Caco-2 (cell line): Measurements from ENCODE around the gene FCAMR. TPM values are rescaled to one million over a fixed set of nuclear protein-coding genes. Genes with fewer than 3 reads are reported as not detected.

Source experiments
- BruUV-seq: library from RNA; stranded (reverse); fragments of 400-500 nt; replicated peaks from 2 replicates; lab custom pipeline; 2021; lab: Mats Ljungman, UMichigan
- CTCF ChIA-PET: fragments of 300-600 bp; sonication (Branson Sonifier 250); formaldehyde crosslinking; loops from one replicate; lab custom pipeline; 2022; ENCODE audit warnings: antibody characterized with exemption; lab: Charles Lee
- POLR2A ChIA-PET: fragments of 300-600 bp; sonication (Branson Sonifier 250); formaldehyde crosslinking; loops from one replicate; lab custom pipeline; 2022; ENCODE audit warnings: antibody characterized with exemption; lab: Charles Lee
- DNase-seq, 2 experiments: peaks; one replicate each; pipeline versions ENCODE4 v3.0.0 to v3.0.0-alpha.2; 2020 to 2022
- H3K27me3 ChIP-seq: replicated peaks from 2 replicates; pipeline ENCODE4 v1.6.0; 2011; ENCODE audit warnings: low read length; ENCODE audit not compliant: control insufficient read depth, insufficient read depth
- H3K36me3 ChIP-seq: 2 replicates; pipeline ENCODE4 v1.5.1; 2011; ENCODE audit warnings: low read length; ENCODE audit not compliant: control insufficient read depth, insufficient read depth
- H3K4me1 ChIP-seq: fragments of 250-450 bp; sonication (Bioruptor Pico); 2 replicates; pipeline ENCODE4 v1.5.1; 2020; ENCODE audit warnings: mild to moderate bottlenecking
- H3K4me3 ChIP-seq: 2 replicates; pipeline ENCODE4 v1.5.1; 2011; ENCODE audit warnings: low read depth, mild to moderate bottlenecking, control low read depth, low read length
- H3K9me3 ChIP-seq: fragments of 250-450 bp; sonication (Bioruptor Pico); 2 replicates; pipeline ENCODE4 v1.5.1; 2020; ENCODE audit warnings: mild to moderate bottlenecking, moderate library complexity
- H3K27ac Mint-ChIP-seq: one replicate; pipeline ENCODE4 v1.8.0; 2022; ENCODE audit warnings: mixed read lengths; ENCODE audit not compliant: unreplicated experiment
- H3K27me3 Mint-ChIP-seq: one replicate; pipeline ENCODE4 v1.8.0; 2022; ENCODE audit warnings: mixed read lengths; ENCODE audit not compliant: insufficient read depth, unreplicated experiment
- H3K36me3 Mint-ChIP-seq: one replicate; pipeline ENCODE4 v1.8.0; 2022; ENCODE audit warnings: mild to moderate bottlenecking, mixed read lengths; ENCODE audit not compliant: insufficient read depth, unreplicated experiment
- H3K4me1 Mint-ChIP-seq: one replicate; pipeline ENCODE4 v1.8.0; 2022; ENCODE audit warnings: low read depth, mixed read lengths; ENCODE audit not compliant: unreplicated experiment
- H3K4me3 Mint-ChIP-seq: one replicate; pipeline ENCODE4 v1.8.0; 2022; ENCODE audit warnings: mild to moderate bottlenecking, moderate library complexity, mixed read lengths; ENCODE audit not compliant: unreplicated experiment
- H3K9me3 Mint-ChIP-seq: one replicate; pipeline ENCODE4 v1.8.0; 2022; ENCODE audit warnings: mixed read lengths; ENCODE audit not compliant: unreplicated experiment
- intact Hi-C: fragments of 100-400 bp; cut with micrococcal nuclease; formaldehyde crosslinking; loops from one replicate; pipeline ENCODE4 v1.10.0; 2022; ENCODE audit not compliant: unreplicated experiment
- total RNA-seq: library from RNA; stranded (reverse); gene quantifications from 2 replicates; pipeline ENCODE4 v1.2.3, GENCODE V29; 2022
- TF ChIP-seq, protein P1 (sequence below), 2 experiments: fragments of 200-600 bp in 1 of 2; IDR thresholded peaks; 1 replicate in 1 of 2; 2 replicates in 1 of 2; pipeline versions ENCODE4 v1.5.1 to v1.8.0; 2011 to 2022; ENCODE audit warnings: antibody characterized with exemption in 1 of 2, control low read depth in 1 of 2, inconsistent platforms in 1 of 2, low read depth in 1 of 2, low read length in 1 of 2, mild to moderate bottlenecking in 1 of 2, moderate library complexity in 1 of 2; ENCODE audit not compliant: insufficient read depth in 1 of 2, severe bottlenecking in 1 of 2, unreplicated experiment in 1 of 2

Gene FCAMR
- total RNA-seq, 1 experiment from 2014 or later, result 0.18 TPM

DNA sequence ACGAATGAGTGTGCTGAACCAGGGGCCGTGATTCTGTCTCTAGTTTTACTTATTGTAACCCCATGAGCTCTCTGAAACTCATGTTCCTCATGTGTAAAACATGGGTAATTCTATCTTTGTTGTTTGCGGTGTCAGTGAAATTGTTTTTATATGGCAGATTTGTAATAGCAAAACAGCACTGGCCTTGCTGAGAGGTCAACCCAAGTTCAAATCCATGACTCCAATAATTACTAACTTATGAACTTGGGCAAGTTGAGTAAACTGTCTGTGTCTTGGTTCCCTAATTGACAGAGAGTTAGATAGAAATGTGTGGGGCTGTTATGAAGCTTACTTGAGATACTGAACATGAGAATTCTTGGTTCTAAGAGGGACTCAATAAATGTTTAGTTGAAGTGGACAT lies 44.5 kb upstream of the FCAMR start:
- H3K27me3 ChIP-seq, result no peaks in the 10 kb centered on the region
- intact Hi-C loops, result no loop called here
- Mint-ChIP-seq H3K36me3 (no peaks in the 10 kb centered on the region), H3K27ac (no peak overlapping the region), H3K4me1 (peaks cover 17% of the 10 kb centered on the region), H3K9me3 (no peaks in the 10 kb centered on the region), H3K4me3 (no peak overlapping the region), H3K27me3 (no peaks in the 10 kb centered on the region)
- TF ChIP-seq, protein P1, sequence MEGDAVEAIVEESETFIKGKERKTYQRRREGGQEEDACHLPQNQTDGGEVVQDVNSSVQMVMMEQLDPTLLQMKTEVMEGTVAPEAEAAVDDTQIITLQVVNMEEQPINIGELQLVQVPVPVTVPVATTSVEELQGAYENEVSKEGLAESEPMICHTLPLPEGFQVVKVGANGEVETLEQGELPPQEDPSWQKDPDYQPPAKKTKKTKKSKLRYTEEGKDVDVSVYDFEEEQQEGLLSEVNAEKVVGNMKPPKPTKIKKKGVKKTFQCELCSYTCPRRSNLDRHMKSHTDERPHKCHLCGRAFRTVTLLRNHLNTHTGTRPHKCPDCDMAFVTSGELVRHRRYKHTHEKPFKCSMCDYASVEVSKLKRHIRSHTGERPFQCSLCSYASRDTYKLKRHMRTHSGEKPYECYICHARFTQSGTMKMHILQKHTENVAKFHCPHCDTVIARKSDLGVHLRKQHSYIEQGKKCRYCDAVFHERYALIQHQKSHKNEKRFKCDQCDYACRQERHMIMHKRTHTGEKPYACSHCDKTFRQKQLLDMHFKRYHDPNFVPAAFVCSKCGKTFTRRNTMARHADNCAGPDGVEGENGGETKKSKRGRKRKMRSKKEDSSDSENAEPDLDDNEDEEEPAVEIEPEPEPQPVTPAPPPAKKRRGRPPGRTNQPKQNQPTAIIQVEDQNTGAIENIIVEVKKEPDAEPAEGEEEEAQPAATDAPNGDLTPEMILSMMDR (IDR thresholded peaks at IDR 0.05; ENCODE audit: insufficient read depth in 1 of 2, low read depth in 1 of 2, low read length in 1 of 2, severe bottlenecking in 1 of 2, unreplicated experiment in 1 of 2), result no peak
- no peak for DNase-seq
- H3K4me3 ChIP-seq, result no peak overlapping the region
- no TSS peak for BruUV-seq
- POLR2A ChIA-PET, result interaction anchor here (0.6 kb wide), 1 partner anchor 10 kb away, joined by 5 read pairs; no protein-coding TSS in a partner anchor
- H3K9me3 ChIP-seq, result no peaks in the 10 kb centered on the region
- H3K4me1 ChIP-seq, result peaks cover 10% of the 10 kb centered on the region
- CTCF ChIA-PET, result no interaction called here
- no peaks in the 10 kb centered on the region for H3K36me3 ChIP-seq

DNA sequence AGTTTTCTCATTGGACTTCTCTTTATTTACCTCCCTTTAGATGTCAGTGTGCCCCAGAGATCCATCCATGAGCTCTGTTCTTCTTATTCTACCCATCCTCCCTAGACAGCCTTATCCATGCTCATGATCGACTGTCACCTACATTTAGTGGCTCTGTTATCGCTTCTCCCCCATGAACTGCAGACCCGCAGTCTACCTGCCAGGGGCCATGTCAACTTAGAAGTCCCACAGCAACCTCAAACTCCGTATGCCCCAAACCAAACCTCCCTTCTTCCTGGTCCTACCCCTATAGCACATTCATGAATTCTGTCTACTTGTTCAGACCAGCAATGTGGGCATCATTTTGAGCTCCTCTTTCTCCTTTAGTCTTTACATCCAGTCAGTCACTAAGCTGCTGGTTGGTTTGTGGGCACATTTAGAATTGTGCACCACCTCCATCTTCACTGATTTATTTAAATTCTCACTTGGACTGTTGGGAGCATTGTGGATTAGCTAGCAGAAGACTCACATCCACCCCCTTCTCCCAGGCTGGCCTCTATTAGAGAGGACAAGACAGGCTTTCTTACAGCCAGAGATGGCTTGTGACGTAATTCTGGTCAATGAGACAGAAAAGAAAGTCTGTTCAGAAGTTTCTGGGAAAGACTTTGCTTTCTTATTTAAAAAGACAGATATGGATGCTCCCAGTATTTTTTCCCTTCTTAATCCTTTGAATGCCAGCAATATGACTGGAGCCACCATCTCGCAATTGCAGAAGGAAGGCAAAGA lies 43.2 kb upstream of the FCAMR start:
- no peaks in the 10 kb centered on the region for H3K27me3 Mint-ChIP-seq
- BruUV-seq, result no TSS peak
- no peak overlapping the region for H3K27ac Mint-ChIP-seq
- Histone ChIP-seq H3K27me3 (no peaks in the 10 kb centered on the region), H3K9me3 (no peaks in the 10 kb centered on the region), H3K36me3 (no peaks in the 10 kb centered on the region), H3K4me3 (no peak overlapping the region), H3K4me1 (peaks cover 16% of the 10 kb centered on the region)
- H3K9me3 Mint-ChIP-seq, result no peaks in the 10 kb centered on the region
- TF ChIP-seq, protein P1 (IDR thresholded peaks at IDR 0.05; ENCODE audit: insufficient read depth in 1 of 2, low read depth in 1 of 2, low read length in 1 of 2, severe bottlenecking in 1 of 2, unreplicated experiment in 1 of 2), result no peak
- no peak overlapping the region for H3K4me3 Mint-ChIP-seq
- intact Hi-C loops, result no loop called here
- ChIA-PET POLR2A (no interaction called here), CTCF (no interaction called here)
- DNase-seq, result no peak
- peaks cover 7% of the 10 kb centered on the region for H3K4me1 Mint-ChIP-seq
- H3K36me3 Mint-ChIP-seq, result no peaks in the 10 kb centered on the region

DNA sequence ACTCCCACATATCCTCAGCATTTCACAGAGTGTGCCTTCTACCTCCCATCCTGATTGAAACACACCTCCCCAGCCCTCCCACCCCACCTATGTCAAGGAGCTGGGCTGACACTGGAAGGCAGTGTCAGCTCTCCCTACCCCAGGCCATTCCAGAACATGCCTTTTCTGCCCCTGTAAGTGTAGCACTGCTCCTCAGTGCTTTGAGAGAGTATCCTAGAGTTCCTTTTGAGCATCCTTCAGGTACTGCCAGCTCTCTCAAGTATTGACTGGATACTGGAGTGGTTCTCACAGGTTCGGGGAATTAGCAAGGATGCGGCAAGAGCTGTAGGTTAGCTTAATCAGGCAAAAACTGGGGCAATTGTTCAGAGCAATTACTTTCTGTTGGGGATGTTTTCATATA lies 40.5 kb upstream of the FCAMR start:
- DNase-seq, result no peak
- peaks cover 26% of the 10 kb centered on the region for H3K4me1 Mint-ChIP-seq
- no peak overlapping the region for H3K4me3 Mint-ChIP-seq

More for the DNA sequence above, 40.5 kb upstream of the FCAMR start:
- intact Hi-C loops, result no loop called here
- POLR2A ChIA-PET, result interaction anchor here (1.3 kb wide), 2 partner anchors 9 to 42 kb away, joined by 3 read pairs; partner anchors contain the start of gene PFKFB2
- Mint-ChIP-seq H3K36me3 (peaks cover 5% of the 10 kb centered on the region), H3K9me3 (peaks cover 9% of the 10 kb centered on the region), H3K27me3 (no peaks in the 10 kb centered on the region), H3K27ac (no peak overlapping the region)
- Histone ChIP-seq H3K4me1 (peaks cover 44% of the 10 kb centered on the region), H3K36me3 (no peaks in the 10 kb centered on the region), H3K4me3 (no peak overlapping the region), H3K27me3 (no peaks in the 10 kb centered on the region), H3K9me3 (peaks cover 7% of the 10 kb centered on the region; the same call in 1 of the 2 replicates)
- CTCF ChIA-PET, result interaction anchor here (0.9 kb wide), 1 partner anchor 32 kb away, joined by 3 read pairs; no protein-coding TSS in a partner anchor
- TF ChIP-seq, protein P1 (IDR thresholded peaks at IDR 0.05; ENCODE audit: insufficient read depth in 1 of 2, low read depth in 1 of 2, low read length in 1 of 2, severe bottlenecking in 1 of 2, unreplicated experiment in 1 of 2), result no peak
- no TSS peak for BruUV-seq
